Keratinocyte (primary cell): ENCODE data around the gene OBSL1.

Source experiments
- CTCF ChIP-seq, 3 experiments: IDR thresholded peaks in 1 of 3; conservative IDR thresholded peaks in 1 of 3; optimal IDR thresholded peaks in 1 of 3; 2 replicates in 2 of 3; 3 replicates in 1 of 3; pipeline versions ENCODE3 to v1.5.1; 2011; ENCODE audit warnings: low read length in 3 of 3, mild to moderate bottlenecking in 3 of 3, moderate library complexity in 2 of 3, control low read depth in 1 of 3, inconsistent platforms in 1 of 3; ENCODE audit not compliant: insufficient read depth in 2 of 3; ENCODE audit errors: extremely low read depth in 1 of 3
- EZH2 ChIP-seq: IDR thresholded peaks from one replicate; pipeline ENCODE4 v1.6.1; 2012; ENCODE audit warnings: inconsistent platforms, mild to moderate bottlenecking, low read length, moderate library complexity

- TF ChIP-seq CTCF (optimal IDR thresholded peaks at IDR 0.05 in 1 of 3, IDR thresholded peaks at IDR 0.05 in 1 of 3, conservative IDR thresholded peaks at IDR 0.05 in 1 of 3; ENCODE audit: extremely low read depth in 1 of 3, insufficient read depth in 2 of 3, low read length in 3 of 3) = no peak
- no peak for TF ChIP-seq EZH2
These were observed 22.3 kb downstream of the OBSL1 start for GRCh38 chr2:219548990-219549389.
